Measurements from ENCODE around the gene XPNPEP3. TPM values are rescaled to one million over a fixed set of nuclear protein-coding genes. Genes with fewer than 3 reads are reported as not detected.

Gene XPNPEP3
- total RNA-seq, 1 experiment from 2014 or later, result 35.4 TPM

- H3K27me3 ChIP-seq (replicated peaks; ENCODE audit: control insufficient read depth, insufficient read depth, low read length), result no peaks in the 10 kb centered on the region
- POLR2A ChIA-PET, result interaction anchor here (0.7 kb wide), 2 partner anchors 13 to 218 kb away, joined by 4 to 5 read pairs; no protein-coding TSS in a partner anchor
- no peaks in the 10 kb centered on the region for H3K27me3 Mint-ChIP-seq (ENCODE audit: insufficient read depth, unreplicated experiment)
- H3K4me3 ChIP-seq (ENCODE audit: low read depth, low read length), result no peak overlapping the region
- intact Hi-C loops (cut with micrococcal nuclease; ENCODE audit: unreplicated experiment), result no loop called here
- no peaks in the 10 kb centered on the region for H3K9me3 ChIP-seq
- no peak for DNase-seq
- CTCF ChIA-PET, result interaction anchor here (0.7 kb wide), 1 partner anchor 339 kb away, joined by 3 read pairs; no protein-coding TSS in a partner anchor
- no TSS peak for BruUV-seq (replicated peaks)
- peaks cover 70% of the 10 kb centered on the region for H3K36me3 Mint-ChIP-seq (ENCODE audit: insufficient read depth, unreplicated experiment)
- H3K27ac Mint-ChIP-seq (ENCODE audit: unreplicated experiment), result no peak overlapping the region
- H3K9me3 Mint-ChIP-seq (ENCODE audit: unreplicated experiment), result no peaks in the 10 kb centered on the region
- H3K36me3 ChIP-seq (ENCODE audit: control insufficient read depth, insufficient read depth, low read length), result no peaks in the 10 kb centered on the region; the same call in 1 of the 2 replicates
- no peaks in the 10 kb centered on the region for H3K4me1 ChIP-seq
- TF ChIP-seq CTCF (IDR thresholded peaks at IDR 0.05; ENCODE audit: insufficient read depth in 1 of 2, low read depth in 1 of 2, low read length in 1 of 2, severe bottlenecking in 1 of 2, unreplicated experiment in 1 of 2), result no peak
- H3K4me3 Mint-ChIP-seq (ENCODE audit: unreplicated experiment), result no peak overlapping the region
- peaks cover 14% of the 10 kb centered on the region for H3K4me1 Mint-ChIP-seq (ENCODE audit: low read depth, unreplicated experiment)
Measured at GRCh38 chr22:40953471-40953870, 96.5 kb downstream of the XPNPEP3 start.

- H3K9me3 Mint-ChIP-seq (ENCODE audit: unreplicated experiment), result no peaks in the 10 kb centered on the region
- ChIA-PET POLR2A (interaction anchor here (0.7 kb wide), 2 partner anchors 13 to 219 kb away, joined by 4 to 5 read pairs; no protein-coding TSS in a partner anchor), CTCF (interaction anchor here (0.7 kb wide), 1 partner anchor 339 kb away, joined by 3 read pairs; no protein-coding TSS in a partner anchor)
- no peak overlapping the region for H3K27ac Mint-ChIP-seq (ENCODE audit: unreplicated experiment)
- Histone ChIP-seq H3K36me3 (ENCODE audit: control insufficient read depth, insufficient read depth, low read length) (no peaks in the 10 kb centered on the region; the same call in 1 of the 2 replicates), H3K9me3 (no peaks in the 10 kb centered on the region), H3K4me3 (ENCODE audit: low read depth, low read length) (no peak overlapping the region), H3K4me1 (no peaks in the 10 kb centered on the region), H3K27me3 (replicated peaks; ENCODE audit: control insufficient read depth, insufficient read depth, low read length) (no peaks in the 10 kb centered on the region)
- peaks cover 14% of the 10 kb centered on the region for H3K4me1 Mint-ChIP-seq (ENCODE audit: low read depth, unreplicated experiment)
- peaks cover 76% of the 10 kb centered on the region for H3K36me3 Mint-ChIP-seq (ENCODE audit: insufficient read depth, unreplicated experiment)
- no peak for TF ChIP-seq CTCF (IDR thresholded peaks at IDR 0.05; ENCODE audit: insufficient read depth in 1 of 2, low read depth in 1 of 2, low read length in 1 of 2, severe bottlenecking in 1 of 2, unreplicated experiment in 1 of 2)
- intact Hi-C loops (cut with micrococcal nuclease; ENCODE audit: unreplicated experiment), result no loop called here
- no peak for DNase-seq
- no TSS peak for BruUV-seq (replicated peaks)
- no peaks in the 10 kb centered on the region for H3K27me3 Mint-ChIP-seq (ENCODE audit: insufficient read depth, unreplicated experiment)
- no peak overlapping the region for H3K4me3 Mint-ChIP-seq (ENCODE audit: unreplicated experiment)
Measured at GRCh38 chr22:40954113-40954512, 97.2 kb downstream of the XPNPEP3 start.

GRCh38 chr22:40955571-40955970, 98.6 kb downstream of the XPNPEP3 start:
- Mint-ChIP-seq H3K27me3 (ENCODE audit: insufficient read depth, unreplicated experiment) (no peaks in the 10 kb centered on the region), H3K9me3 (ENCODE audit: unreplicated experiment) (no peaks in the 10 kb centered on the region), H3K36me3 (ENCODE audit: insufficient read depth, unreplicated experiment) (peaks cover 87% of the 10 kb centered on the region), H3K4me3 (ENCODE audit: unreplicated experiment) (no peak overlapping the region), H3K27ac (ENCODE audit: unreplicated experiment) (no peak overlapping the region), H3K4me1 (ENCODE audit: low read depth, unreplicated experiment) (peaks cover 14% of the 10 kb centered on the region)
- Histone ChIP-seq H3K27me3 (replicated peaks; ENCODE audit: control insufficient read depth, insufficient read depth, low read length) (no peaks in the 10 kb centered on the region), H3K4me1 (no peaks in the 10 kb centered on the region), H3K9me3 (no peaks in the 10 kb centered on the region), H3K4me3 (ENCODE audit: low read depth, low read length) (no peak overlapping the region), H3K36me3 (ENCODE audit: control insufficient read depth, insufficient read depth, low read length) (no peaks in the 10 kb centered on the region; the same call in 1 of the 2 replicates)
- ChIA-PET CTCF (no interaction called here), POLR2A (no interaction called here)
- intact Hi-C loops (cut with micrococcal nuclease; ENCODE audit: unreplicated experiment), result no loop called here
- BruUV-seq (replicated peaks), result no TSS peak
- DNase-seq, result no peak
- TF ChIP-seq CTCF (IDR thresholded peaks at IDR 0.05; ENCODE audit: insufficient read depth in 1 of 2, low read depth in 1 of 2, low read length in 1 of 2, severe bottlenecking in 1 of 2, unreplicated experiment in 1 of 2), result no peak
